ENCODE measurements around the gene USP12.

USP12 gene

DNA sequence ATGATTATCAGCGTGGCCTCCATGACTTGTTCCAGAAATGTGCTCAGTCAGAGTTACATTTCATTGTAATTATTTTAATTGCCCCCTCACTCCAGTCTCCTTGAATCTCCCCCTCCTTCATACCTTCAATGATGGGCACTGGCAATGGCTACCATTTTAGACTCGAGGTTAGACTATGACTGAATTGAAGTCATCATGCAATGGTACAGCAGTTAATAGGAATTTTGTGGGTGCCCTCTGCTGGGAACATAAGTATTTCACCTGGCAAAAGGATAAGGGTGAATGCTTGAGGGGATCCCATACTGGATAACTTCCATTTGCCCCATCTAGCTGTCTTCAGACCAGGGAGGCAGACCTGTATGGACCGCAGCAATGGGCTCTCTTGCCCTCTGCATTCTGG is 32.2 kb upstream of the USP12 start:
- Histone ChIP-seq H3K27ac (replicated peaks) (no peak overlapping the region), H3K4me3 (replicated peaks; ENCODE audit: insufficient read depth, low read length) (no peak overlapping the region), H3K27me3 (ENCODE audit: insufficient read depth, poor library complexity, severe bottlenecking) (no peaks in the 10 kb centered on the region)
- TF ChIP-seq POLR2AphosphoS5 (IDR thresholded peaks at IDR 0.05; ENCODE audit: low read depth) (no peak), SPI1 (IDR thresholded peaks at IDR 0.05; ENCODE audit: borderline replicate concordance, low read depth) (no peak), GABPA (IDR thresholded peaks at IDR 0.05; ENCODE audit: low read depth) (no peak)
- TF ChIP-seq, protein P1, sequence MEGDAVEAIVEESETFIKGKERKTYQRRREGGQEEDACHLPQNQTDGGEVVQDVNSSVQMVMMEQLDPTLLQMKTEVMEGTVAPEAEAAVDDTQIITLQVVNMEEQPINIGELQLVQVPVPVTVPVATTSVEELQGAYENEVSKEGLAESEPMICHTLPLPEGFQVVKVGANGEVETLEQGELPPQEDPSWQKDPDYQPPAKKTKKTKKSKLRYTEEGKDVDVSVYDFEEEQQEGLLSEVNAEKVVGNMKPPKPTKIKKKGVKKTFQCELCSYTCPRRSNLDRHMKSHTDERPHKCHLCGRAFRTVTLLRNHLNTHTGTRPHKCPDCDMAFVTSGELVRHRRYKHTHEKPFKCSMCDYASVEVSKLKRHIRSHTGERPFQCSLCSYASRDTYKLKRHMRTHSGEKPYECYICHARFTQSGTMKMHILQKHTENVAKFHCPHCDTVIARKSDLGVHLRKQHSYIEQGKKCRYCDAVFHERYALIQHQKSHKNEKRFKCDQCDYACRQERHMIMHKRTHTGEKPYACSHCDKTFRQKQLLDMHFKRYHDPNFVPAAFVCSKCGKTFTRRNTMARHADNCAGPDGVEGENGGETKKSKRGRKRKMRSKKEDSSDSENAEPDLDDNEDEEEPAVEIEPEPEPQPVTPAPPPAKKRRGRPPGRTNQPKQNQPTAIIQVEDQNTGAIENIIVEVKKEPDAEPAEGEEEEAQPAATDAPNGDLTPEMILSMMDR (IDR thresholded peaks at IDR 0.05; ENCODE audit: insufficient read depth, low read length) = no peak
- TF ChIP-seq, protein P2, sequence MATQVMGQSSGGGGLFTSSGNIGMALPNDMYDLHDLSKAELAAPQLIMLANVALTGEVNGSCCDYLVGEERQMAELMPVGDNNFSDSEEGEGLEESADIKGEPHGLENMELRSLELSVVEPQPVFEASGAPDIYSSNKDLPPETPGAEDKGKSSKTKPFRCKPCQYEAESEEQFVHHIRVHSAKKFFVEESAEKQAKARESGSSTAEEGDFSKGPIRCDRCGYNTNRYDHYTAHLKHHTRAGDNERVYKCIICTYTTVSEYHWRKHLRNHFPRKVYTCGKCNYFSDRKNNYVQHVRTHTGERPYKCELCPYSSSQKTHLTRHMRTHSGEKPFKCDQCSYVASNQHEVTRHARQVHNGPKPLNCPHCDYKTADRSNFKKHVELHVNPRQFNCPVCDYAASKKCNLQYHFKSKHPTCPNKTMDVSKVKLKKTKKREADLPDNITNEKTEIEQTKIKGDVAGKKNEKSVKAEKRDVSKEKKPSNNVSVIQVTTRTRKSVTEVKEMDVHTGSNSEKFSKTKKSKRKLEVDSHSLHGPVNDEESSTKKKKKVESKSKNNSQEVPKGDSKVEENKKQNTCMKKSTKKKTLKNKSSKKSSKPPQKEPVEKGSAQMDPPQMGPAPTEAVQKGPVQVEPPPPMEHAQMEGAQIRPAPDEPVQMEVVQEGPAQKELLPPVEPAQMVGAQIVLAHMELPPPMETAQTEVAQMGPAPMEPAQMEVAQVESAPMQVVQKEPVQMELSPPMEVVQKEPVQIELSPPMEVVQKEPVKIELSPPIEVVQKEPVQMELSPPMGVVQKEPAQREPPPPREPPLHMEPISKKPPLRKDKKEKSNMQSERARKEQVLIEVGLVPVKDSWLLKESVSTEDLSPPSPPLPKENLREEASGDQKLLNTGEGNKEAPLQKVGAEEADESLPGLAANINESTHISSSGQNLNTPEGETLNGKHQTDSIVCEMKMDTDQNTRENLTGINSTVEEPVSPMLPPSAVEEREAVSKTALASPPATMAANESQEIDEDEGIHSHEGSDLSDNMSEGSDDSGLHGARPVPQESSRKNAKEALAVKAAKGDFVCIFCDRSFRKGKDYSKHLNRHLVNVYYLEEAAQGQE (IDR thresholded peaks at IDR 0.05; ENCODE audit: insufficient replicate concordance, low read depth) = no peak
- DNase-seq (ENCODE audit: low read depth in 1 of 2, low spot score in 1 of 2) = no peak

DNA sequence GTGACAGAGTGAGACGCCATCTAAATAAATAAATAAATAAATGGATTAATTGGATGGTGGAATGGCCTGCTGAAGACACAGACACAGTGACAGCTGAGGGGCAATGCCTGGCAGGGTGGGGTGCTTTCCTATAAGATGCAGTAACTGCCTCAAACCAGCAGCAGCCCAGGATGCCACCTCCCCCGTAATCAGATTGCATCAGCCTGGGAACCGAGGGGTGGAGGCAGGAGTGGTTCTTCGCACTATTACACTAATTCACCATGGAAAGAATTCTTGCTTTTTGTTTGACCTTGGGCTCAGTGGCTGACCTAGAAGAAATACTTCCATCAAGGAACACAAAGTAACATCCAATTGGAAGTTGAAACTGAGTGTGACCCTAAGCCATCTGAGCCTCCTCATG is 31.6 kb upstream of the USP12 start:
- H3K27ac ChIP-seq (replicated peaks) = no peak overlapping the region
- no peak overlapping the region for H3K4me3 ChIP-seq (replicated peaks; ENCODE audit: insufficient read depth, low read length)
- no peak for DNase-seq (ENCODE audit: low read depth in 1 of 2, low spot score in 1 of 2)
- H3K27me3 ChIP-seq (ENCODE audit: insufficient read depth, poor library complexity, severe bottlenecking) = no peaks in the 10 kb centered on the region
- TF ChIP-seq, protein P1 (IDR thresholded peaks at IDR 0.05; ENCODE audit: insufficient read depth, low read length) = no peak
- TF ChIP-seq GABPA (IDR thresholded peaks at IDR 0.05; ENCODE audit: low read depth) = no peak
- TF ChIP-seq, protein P2 (IDR thresholded peaks at IDR 0.05; ENCODE audit: insufficient replicate concordance, low read depth) = no peak
- no peak for TF ChIP-seq SPI1 (IDR thresholded peaks at IDR 0.05; ENCODE audit: borderline replicate concordance, low read depth)
- TF ChIP-seq POLR2AphosphoS5 (IDR thresholded peaks at IDR 0.05; ENCODE audit: low read depth) = no peak

DNA sequence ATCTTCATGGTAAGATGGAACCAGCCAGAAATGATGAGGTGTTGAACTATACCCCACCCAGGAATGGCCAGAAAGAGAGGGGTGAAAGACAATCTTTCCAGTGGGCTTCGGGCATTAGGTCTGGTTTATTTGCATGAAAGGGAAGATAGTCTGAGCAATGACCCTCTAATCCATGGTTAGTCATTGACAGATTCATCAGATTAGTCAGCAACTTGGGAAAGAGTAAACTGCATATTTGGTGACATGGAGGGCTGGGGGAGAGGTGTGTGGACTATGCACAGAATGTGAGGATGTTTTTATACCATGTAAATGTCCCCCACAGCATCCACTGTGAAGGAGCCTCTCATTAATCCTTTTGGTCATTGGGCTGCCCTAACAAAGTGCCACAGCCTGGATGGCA is 30.1 kb upstream of the USP12 start:
- H3K4me3 ChIP-seq (replicated peaks; ENCODE audit: insufficient read depth, low read length) = no peak overlapping the region
- no peak for DNase-seq (ENCODE audit: low read depth in 1 of 2, low spot score in 1 of 2)
- H3K27ac ChIP-seq (replicated peaks) = no peak overlapping the region
- no peaks in the 10 kb centered on the region for H3K27me3 ChIP-seq (ENCODE audit: insufficient read depth, poor library complexity, severe bottlenecking)
- TF ChIP-seq, protein P1 (IDR thresholded peaks at IDR 0.05; ENCODE audit: insufficient read depth, low read length) = no peak
- TF ChIP-seq SPI1 (IDR thresholded peaks at IDR 0.05; ENCODE audit: borderline replicate concordance, low read depth) (no peak), POLR2AphosphoS5 (IDR thresholded peaks at IDR 0.05; ENCODE audit: low read depth) (no peak), GABPA (IDR thresholded peaks at IDR 0.05; ENCODE audit: low read depth) (no peak)
- TF ChIP-seq, protein P2 (IDR thresholded peaks at IDR 0.05; ENCODE audit: insufficient replicate concordance, low read depth) = no peak

Measured in HL-60 (cell line).